ENCODE results near the gene RPL26. TPM values are rescaled to one million over a fixed set of nuclear protein-coding genes. Genes with fewer than 3 reads are reported as not detected.

The RPL26 gene
- total RNA-seq, 2 donors from 2014 or later, result 1,223 to 1,367 TPM

DNA sequence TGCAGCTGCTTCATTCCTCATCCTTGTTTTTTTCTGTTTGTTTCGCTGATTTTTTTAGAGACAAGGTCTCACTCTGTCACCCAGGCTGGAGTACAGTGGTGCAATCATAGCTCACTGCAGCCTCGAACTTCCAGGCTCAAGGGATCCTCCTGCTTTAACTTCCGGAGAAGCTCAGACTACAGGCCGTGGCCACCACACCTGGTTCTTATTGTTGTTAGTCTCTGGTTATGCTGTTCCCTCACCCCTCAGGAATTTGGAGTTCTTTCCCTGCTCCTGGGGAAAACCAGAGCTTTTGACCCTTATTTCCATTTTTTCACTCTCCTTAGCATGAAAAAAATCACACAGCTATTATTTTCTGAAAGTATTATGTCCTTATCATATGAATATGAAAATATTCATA lies 41.5 kb downstream of the RPL26 start:
- TF ChIP-seq, protein P1, sequence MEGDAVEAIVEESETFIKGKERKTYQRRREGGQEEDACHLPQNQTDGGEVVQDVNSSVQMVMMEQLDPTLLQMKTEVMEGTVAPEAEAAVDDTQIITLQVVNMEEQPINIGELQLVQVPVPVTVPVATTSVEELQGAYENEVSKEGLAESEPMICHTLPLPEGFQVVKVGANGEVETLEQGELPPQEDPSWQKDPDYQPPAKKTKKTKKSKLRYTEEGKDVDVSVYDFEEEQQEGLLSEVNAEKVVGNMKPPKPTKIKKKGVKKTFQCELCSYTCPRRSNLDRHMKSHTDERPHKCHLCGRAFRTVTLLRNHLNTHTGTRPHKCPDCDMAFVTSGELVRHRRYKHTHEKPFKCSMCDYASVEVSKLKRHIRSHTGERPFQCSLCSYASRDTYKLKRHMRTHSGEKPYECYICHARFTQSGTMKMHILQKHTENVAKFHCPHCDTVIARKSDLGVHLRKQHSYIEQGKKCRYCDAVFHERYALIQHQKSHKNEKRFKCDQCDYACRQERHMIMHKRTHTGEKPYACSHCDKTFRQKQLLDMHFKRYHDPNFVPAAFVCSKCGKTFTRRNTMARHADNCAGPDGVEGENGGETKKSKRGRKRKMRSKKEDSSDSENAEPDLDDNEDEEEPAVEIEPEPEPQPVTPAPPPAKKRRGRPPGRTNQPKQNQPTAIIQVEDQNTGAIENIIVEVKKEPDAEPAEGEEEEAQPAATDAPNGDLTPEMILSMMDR (IDR thresholded peaks at IDR 0.05), result no peak
- H3K4me1 ChIP-seq, result no peaks in the 10 kb centered on the region
- no peak overlapping the region for H3K4me3 ChIP-seq
- intact Hi-C loops (cut with DNase I), result no loop called here
- H3K27me3 ChIP-seq, result no peaks in the 10 kb centered on the region
- H3K9me3 ChIP-seq, result no peaks in the 10 kb centered on the region
- no peak overlapping the region for H3K27ac ChIP-seq
- H3K36me3 ChIP-seq, result no peaks in the 10 kb centered on the region
- no peak overlapping the region for H3K9ac ChIP-seq (ENCODE audit: low read depth in 2 of 2, low read length in 2 of 2)
- DNase-seq, result no peak

DNA sequence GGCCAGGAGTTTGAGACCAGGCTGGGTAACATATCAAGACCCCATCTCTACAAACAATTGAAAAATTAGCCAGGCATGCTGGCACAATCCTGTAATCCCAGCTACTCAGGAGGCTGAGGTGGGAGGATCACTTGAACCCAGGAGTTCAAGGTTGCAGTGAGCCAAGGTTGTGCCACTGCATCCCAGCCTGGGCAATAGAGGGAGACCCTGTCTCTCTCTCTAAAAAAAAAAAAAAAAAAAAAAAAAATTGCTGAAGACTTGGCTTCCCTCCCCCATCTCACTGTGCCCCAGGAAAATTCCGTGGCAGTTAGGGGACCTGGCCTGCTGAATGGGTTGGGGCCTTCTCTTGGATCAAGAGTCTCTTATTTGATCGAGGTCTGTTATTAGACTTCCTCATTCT lies 43.5 kb downstream of the RPL26 start, which contains the start of gene ODF4:
Gene ODF4, plus strand, starts transcription at position 301 of the 400 bp plus-strand sequence. CDS start 212 bp downstream, outside the sequence.
- Histone ChIP-seq H3K4me3 (no peak within 1 kb of the TSS), H3K27ac (no peak within 1 kb of the TSS), H3K9ac (ENCODE audit: low read depth in 2 of 2, low read length in 2 of 2) (no peak within 1 kb of the TSS), H3K36me3 (no peaks in the 10 kb centered on the region), H3K4me1 (no peaks in the 10 kb centered on the region), H3K27me3 (no peaks in the 10 kb centered on the region), H3K9me3 (no peaks in the 10 kb centered on the region)
- TF ChIP-seq, protein P1 (IDR thresholded peaks at IDR 0.05), result no peak
- intact Hi-C loops (cut with DNase I), result no loop called here
- no peak for DNase-seq

DNA sequence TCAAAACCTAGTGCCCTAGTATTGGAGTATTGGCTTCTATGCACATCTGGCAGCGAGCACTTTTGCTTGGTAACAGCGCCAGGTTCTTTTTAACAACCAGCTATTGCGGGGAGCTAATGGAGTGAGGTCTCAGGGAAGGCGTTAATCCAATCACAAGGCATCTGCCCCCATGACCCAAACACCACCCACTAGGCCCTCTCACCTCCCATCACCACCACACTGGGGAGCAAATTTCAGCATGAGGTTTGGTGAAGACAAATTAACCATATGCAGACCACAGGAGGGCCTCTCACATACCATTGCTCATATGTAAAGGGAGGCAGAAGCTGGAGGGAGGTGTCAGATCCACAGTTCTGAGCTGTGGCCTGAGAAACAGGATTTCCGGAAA lies 44.2 kb downstream of the RPL26 start:
- Histone ChIP-seq H3K27me3 (no peaks in the 10 kb centered on the region), H3K9me3 (no peaks in the 10 kb centered on the region), H3K36me3 (no peaks in the 10 kb centered on the region), H3K9ac (ENCODE audit: low read depth in 2 of 2, low read length in 2 of 2) (no peak overlapping the region), H3K4me1 (no peaks in the 10 kb centered on the region), H3K27ac (no peak overlapping the region), H3K4me3 (no peak overlapping the region)
- no peak for DNase-seq
- intact Hi-C loops (cut with DNase I), result no loop called here
- TF ChIP-seq, protein P1 (IDR thresholded peaks at IDR 0.05), result no peak

DNA sequence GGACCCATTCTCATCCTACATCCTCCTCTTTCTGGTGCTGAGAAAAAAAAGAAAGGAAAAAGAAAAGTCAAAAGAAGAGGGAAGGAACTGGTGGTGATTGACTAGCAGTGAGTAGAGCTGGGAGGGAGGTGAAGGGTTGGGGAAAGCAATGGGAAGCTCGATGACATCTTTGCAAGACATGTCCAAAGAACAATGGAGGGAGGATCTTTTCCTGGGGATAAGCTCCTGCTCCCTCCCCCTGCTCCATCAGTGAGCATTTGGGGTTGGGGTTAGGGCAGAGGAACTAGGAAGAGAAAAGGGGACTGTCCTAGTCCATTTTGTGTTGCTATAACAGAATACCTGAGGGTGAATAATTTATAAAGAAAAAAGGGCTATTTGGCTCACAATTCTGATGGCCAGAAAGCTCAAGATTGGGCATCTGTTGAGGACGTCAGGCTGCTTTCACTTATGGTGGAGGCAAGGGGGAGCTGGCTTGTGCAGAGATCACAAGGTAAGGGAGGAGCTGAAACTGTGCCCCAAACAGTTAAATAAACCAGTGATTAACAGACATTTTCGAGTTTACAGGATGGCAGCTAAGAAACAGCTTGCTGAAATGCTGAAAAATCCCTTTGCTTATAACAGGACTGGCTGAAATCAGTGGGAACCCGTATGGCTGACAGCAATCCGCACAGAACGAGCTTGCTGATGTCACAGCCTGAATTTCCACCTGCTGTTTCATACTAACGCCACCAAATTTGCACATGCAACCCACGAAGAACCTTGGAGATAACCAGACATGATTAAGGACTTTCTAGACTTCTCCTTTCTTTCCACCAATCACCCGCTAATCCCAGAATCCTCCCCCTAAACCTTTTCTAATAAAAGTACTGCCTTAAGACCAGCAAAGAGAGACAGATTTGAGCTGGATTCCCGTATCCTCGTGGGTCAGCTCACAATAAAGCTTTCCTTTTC lies 44.9 kb downstream of the RPL26 start:
- Histone ChIP-seq H3K4me1 (no peaks in the 10 kb centered on the region), H3K36me3 (no peaks in the 10 kb centered on the region), H3K9ac (ENCODE audit: low read depth in 2 of 2, low read length in 2 of 2) (no peak overlapping the region), H3K9me3 (no peaks in the 10 kb centered on the region), H3K27ac (no peak overlapping the region), H3K4me3 (no peak overlapping the region), H3K27me3 (no peaks in the 10 kb centered on the region)
- DNase-seq, result no peak
- TF ChIP-seq, protein P1 (IDR thresholded peaks at IDR 0.05), result no peak
- intact Hi-C loops (cut with DNase I), result no loop called here

DNA sequence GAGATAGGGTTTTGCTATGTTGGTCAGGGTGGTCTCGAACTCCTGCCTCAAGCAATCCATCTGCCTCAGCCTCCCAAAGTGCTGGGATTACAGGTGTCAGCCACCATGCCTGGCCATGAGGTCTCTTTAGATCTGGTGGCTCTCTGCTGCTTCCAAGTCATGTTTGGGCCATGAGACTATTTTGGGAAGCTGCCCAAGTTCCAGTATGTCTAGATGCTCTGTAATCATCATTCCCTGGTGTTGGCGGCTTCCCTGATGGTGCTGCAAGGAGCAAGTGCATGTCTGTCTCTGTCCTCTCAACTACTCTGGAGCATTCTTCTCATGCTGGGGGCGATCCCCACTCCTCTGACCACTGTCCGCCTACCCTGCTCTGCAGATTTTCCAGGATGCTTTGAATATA lies 49.7 kb downstream of the RPL26 start:
- intact Hi-C loops (cut with DNase I), result no loop called here
- TF ChIP-seq, protein P1 (IDR thresholded peaks at IDR 0.05), result no peak
- Histone ChIP-seq H3K9me3 (no peaks in the 10 kb centered on the region), H3K4me1 (no peaks in the 10 kb centered on the region), H3K4me3 (no peak overlapping the region), H3K27ac (no peak overlapping the region), H3K9ac (ENCODE audit: low read depth in 2 of 2, low read length in 2 of 2) (no peak overlapping the region), H3K36me3 (no peaks in the 10 kb centered on the region), H3K27me3 (no peaks in the 10 kb centered on the region)
- DNase-seq, result no peak
